Mesodermal cell (in vitro differentiated cells): ENCODE results near the gene TPO.
"Not testable (repeated sequence)": the region's sequence is repeated elsewhere in the genome, so short reads cannot be mapped to it uniquely, and the experiment has no call there.

Experiments used
- H3K27ac ChIP-seq: 2 replicates; pipeline ENCODE4 v1.7.0; 2013; ENCODE audit warnings: mild to moderate bottlenecking, low read depth, low read length, moderate library complexity; ENCODE audit not compliant: severe bottlenecking
- H3K36me3 ChIP-seq: 2 replicates; pipeline ENCODE4 v1.7.1; 2013; ENCODE audit warnings: mild to moderate bottlenecking, low read length, moderate library complexity; ENCODE audit not compliant: control insufficient read depth, insufficient read depth
- H3K4me1 ChIP-seq: one replicate; pipeline ENCODE4 v1.7.1; 2013; ENCODE audit warnings: mild to moderate bottlenecking, low read length; ENCODE audit not compliant: insufficient read depth, control insufficient read depth, poor library complexity, severe bottlenecking
- H3K4me3 ChIP-seq: 2 replicates; pipeline ENCODE4 v1.7.0; 2013; ENCODE audit warnings: low read length, control low read depth, mild to moderate bottlenecking; ENCODE audit not compliant: insufficient read depth, poor library complexity, severe bottlenecking; ENCODE audit errors: extremely low read depth
- H3K9me3 ChIP-seq: 2 replicates; pipeline ENCODE4 v1.7.1; 2013; ENCODE audit warnings: mild to moderate bottlenecking, low read length, moderate library complexity; ENCODE audit not compliant: control insufficient read depth
- WGBS, 2 experiments: methylation state at CpG; one replicate each; pipeline ENCODE4 v1.1.5; 2013; ENCODE audit warnings: missing lambda C conversion rate in 2 of 2; ENCODE audit not compliant: insufficient coverage in 2 of 2; 5-methylcytosine and 5-hydroxymethylcytosine counted together

Gene TPO

DNA sequence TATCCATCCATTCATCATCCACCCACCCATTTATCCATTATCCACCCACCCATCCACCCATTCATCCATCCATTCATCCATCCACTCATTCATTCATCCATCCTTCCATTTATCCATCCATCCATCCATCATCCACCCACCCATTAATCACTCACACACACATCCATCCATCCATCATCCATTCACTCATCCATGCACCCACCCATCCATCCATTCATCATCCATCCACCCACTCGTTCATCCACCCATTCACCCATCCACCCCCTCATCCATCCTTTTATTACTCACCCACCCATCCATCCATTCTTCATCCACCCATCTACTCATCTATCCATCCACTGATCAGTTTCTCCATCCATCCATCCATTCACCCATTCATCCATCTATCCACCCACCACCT, 8.1 kb upstream of the TPO start:
- 82 to 87% methylated on average over 1 of the region's 1 CpG for WGBS, 2 experiments
- H3K36me3 ChIP-seq = no peaks in the 10 kb centered on the region
- H3K9me3 ChIP-seq = peaks cover 4% of the 10 kb centered on the region

GRCh38 chr2:1405967-1406366, 7.3 kb upstream of the TPO start:
- no CpG with 5 or more reads among the region's 3 CpGs for WGBS, 2 experiments
- Histone ChIP-seq H3K36me3 (no peaks in the 10 kb centered on the region), H3K4me3 (no peak overlapping the region), H3K27ac (no peak overlapping the region), H3K9me3 (peaks cover 4% of the 10 kb centered on the region), H3K4me1 (no peaks in the 10 kb centered on the region)

More for the DNA sequence above, 8.1 kb upstream of the TPO start:
- Histone ChIP-seq H3K4me1 (no peaks in the 10 kb centered on the region), H3K4me3 (no peak overlapping the region), H3K27ac (no peak overlapping the region)

DNA sequence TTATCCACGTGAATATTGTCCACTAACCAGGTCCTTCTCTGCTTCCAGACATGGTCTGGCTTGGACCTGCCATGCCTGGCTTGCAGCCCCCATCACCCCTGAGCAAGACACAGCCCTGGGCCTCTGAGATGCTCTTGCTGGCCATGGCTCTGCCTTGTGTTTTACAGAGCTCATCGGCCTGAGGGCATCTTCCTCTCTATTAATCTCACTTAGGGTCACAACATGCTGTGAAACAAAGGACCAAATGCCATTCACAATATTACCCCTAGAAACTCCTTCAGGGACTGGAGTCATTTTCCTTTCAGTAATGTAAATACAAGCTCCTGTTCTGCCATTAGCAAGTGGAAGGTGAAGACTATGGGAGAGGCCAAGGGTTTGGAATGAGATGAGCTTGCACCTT, 6.8 kb upstream of the TPO start:
- Histone ChIP-seq H3K4me3 (no peak overlapping the region), H3K27ac (no peak overlapping the region), H3K36me3 (no peaks in the 10 kb centered on the region), H3K4me1 (no peaks in the 10 kb centered on the region), H3K9me3 (peaks cover 4% of the 10 kb centered on the region)
- WGBS, 2 experiments = 62 to 80% methylated on average over 1 to 2 of the region's 2 CpGs

GRCh38 chr2:1407950-1408675, 5.2 kb upstream of the TPO start:
- Histone ChIP-seq H3K27ac (no peak overlapping the region), H3K4me3 (no peak overlapping the region), H3K4me1 (peaks cover 5% of the 10 kb centered on the region), H3K36me3 (no peaks in the 10 kb centered on the region), H3K9me3 (no peaks in the 10 kb centered on the region)
- WGBS, 2 experiments = 89% methylated on average over 8 to 12 of the region's 16 CpGs

- peak overlapping the region; percentile 41 for H3K27ac ChIP-seq
Observed at GRCh38 chr2:1414121-1414520, 858 bp downstream of the TPO start.

DNA sequence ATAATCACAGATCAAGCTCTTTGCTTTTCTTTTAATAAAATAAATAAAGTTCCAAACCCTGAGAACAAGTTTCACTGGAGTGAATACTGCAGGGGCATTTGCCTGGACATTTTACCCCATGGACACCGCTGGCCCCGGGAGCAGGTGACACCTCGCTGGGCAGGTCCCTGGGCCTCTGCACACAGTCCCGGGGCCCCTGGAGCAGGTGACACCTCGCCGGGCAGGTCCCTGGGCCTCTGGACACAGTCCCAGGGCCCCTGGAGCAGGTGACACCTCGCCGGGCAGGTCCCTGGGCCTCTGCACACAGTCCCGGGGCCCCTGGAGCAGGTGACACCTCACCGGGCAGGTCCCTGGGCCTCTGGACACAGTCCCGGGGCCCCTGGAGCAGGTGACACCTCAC, 1.6 kb downstream of the TPO start:
- not testable (repeated sequence) for H3K4me3 ChIP-seq, H3K36me3 ChIP-seq, H3K9me3 ChIP-seq, H3K27ac ChIP-seq
- peaks cover 10% of the 10 kb centered on the region for H3K4me1 ChIP-seq
- WGBS, 2 experiments = 97 to 98% methylated on average over 11 of the region's 11 CpGs

More at GRCh38 chr2:1414121-1414520, 858 bp downstream of the TPO start:
- Histone ChIP-seq H3K4me3 (no peak overlapping the region), H3K4me1 (peaks cover 10% of the 10 kb centered on the region), H3K9me3 (no peaks in the 10 kb centered on the region), H3K36me3 (no peaks in the 10 kb centered on the region)
- WGBS, 2 experiments = 73 to 75% methylated on average over 12 to 13 of the region's 13 CpGs

DNA sequence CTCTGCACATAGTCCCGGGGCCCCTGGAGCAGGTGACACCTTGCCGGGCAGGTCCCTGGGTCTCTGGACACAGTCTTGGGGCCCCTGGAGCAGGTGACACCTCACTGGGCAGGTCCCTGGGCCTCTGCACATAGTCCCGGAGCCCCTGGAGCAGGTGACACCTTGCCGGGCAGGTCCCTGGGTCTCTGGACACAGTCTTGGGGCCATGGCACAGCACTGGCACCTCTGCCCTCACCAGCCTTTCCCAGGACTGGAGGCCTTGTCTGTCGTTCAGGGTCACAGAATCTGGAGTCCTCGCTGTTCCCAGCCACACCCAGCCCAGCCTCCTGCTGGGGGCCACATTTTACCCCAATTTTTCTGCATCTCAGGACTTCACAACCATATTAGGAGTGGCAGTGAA, 2.2 kb downstream of the TPO start:
- Histone ChIP-seq H3K9me3 (no peaks in the 10 kb centered on the region), H3K27ac (no peak overlapping the region), H3K4me1 (peaks cover 10% of the 10 kb centered on the region), H3K36me3 (no peaks in the 10 kb centered on the region), H3K4me3 (no peak overlapping the region)
- 78 to 83% methylated on average over 5 of the region's 6 CpGs for WGBS, 2 experiments

DNA sequence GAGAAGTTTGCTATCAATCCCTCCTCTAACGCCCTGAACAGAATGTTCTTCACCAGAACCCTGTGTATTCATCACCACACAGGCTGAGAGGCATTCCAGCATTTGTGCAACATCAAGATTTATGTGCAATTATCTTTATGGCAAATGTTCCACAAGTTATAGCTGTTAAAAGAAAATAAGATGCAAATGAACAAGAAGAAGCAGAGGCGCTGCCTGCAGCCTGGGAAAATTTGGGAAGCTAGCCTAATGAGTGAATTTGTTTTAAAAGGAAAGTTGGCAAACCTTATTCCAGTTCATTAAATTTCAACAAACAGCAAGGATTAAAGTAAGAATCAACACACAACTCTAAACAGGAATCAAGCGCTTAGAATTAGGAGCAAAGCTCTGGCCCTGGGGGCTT, 5.3 kb downstream of the TPO start:
- Histone ChIP-seq H3K9me3 (no peaks in the 10 kb centered on the region), H3K36me3 (no peaks in the 10 kb centered on the region), H3K27ac (no peak overlapping the region), H3K4me3 (no peak overlapping the region), H3K4me1 (peaks cover under 1% of the 10 kb centered on the region)
- 40% methylated on average over 1 of the region's 3 CpGs; no CpG with 5 or more reads in 1 of the 2 experiments for WGBS, 2 experiments

DNA sequence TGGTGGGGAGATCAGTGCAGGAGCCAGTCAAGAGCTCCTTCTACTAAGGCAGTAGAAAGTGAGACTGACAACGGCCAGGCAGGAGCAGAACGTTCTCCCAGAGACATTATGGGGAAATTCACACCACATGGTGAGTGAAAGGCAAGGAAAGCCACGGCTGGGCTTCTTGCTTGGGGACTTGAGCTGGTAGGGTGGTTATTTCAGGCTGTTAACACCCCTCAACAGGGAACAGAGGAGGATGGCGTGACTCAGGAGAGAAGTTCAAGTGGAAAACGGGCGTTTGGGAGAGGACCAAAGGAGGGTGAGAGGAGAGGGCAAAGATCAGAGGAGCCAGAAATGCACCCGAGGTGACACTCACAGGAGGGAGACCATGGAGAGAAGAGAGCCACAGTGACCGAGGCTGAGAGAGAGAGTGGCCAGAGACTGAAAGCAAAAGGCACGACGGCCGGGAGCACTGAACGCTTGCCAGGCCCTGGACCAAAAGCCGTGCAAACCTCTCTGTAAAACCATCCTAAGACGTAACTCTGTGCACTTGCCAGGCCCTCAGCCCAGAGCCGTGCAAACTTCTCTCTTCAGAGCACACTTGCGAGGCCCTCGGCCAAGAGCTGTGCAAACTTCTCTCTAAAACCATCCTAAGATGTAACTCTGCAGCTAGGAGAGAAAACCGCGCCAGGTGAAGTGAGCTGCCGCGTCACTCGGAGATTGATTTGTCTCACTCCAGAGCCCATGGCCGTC, 7.7 kb downstream of the TPO start:
- WGBS, 2 experiments = 90 to 92% methylated on average over 18 to 22 of the region's 23 CpGs
- H3K27ac ChIP-seq = no peak overlapping the region

DNA sequence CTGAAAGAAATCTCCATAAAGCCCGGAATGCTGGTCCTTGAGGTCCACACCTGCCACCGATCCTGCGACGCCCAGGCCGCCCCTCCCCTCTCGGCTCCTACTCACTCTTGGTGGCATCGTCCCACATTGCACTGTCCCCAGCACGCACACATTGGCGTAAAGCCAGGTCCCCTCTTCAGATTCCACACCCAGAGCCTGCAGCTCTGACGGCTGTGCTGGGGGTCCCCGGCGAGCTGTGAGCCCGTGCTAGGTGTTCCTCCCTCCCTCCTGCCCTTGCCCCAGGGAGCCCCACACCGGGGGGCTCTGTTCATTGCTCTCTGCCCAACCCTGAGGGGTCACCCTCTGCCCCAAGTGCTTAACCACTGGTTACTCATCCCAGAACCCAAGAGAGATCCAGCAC, 8.5 kb downstream of the TPO start:
- H3K36me3 ChIP-seq = no peaks in the 10 kb centered on the region
- H3K27ac ChIP-seq = no peak overlapping the region
- WGBS, 2 experiments = 89 to 91% methylated on average over 14 of the region's 14 CpGs
- H3K4me3 ChIP-seq = no peak overlapping the region
- H3K4me1 ChIP-seq = no peaks in the 10 kb centered on the region
- H3K9me3 ChIP-seq = no peaks in the 10 kb centered on the region

More for the DNA sequence above, 7.7 kb downstream of the TPO start:
- Histone ChIP-seq H3K4me3 (no peak overlapping the region), H3K4me1 (no peaks in the 10 kb centered on the region), H3K9me3 (no peaks in the 10 kb centered on the region), H3K36me3 (no peaks in the 10 kb centered on the region)

DNA sequence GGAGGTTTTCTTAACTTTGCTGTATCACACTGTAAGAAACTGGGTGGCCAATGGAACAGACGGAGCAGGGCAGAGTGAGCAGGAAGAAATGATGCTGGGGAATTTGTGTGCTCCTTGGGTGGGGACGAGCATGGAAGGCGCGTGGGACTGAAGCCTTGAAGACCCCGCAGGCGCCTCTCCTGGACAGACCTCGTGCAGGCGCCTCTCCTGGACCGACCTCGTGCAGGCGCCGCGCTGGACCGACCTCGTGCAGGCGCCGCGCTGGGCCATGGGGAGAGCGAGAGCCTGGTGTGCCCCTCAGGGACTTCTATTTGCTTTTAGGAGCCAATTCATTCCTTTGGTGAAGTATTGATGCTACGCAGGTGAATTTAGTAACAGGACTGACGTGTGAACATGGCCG, 8.9 kb downstream of the TPO start:
- H3K4me3 ChIP-seq = no peak overlapping the region
- H3K9me3 ChIP-seq = no peaks in the 10 kb centered on the region
- WGBS, 2 experiments = 89 to 91% methylated on average over 20 to 22 of the region's 22 CpGs
- no peak overlapping the region for H3K27ac ChIP-seq
- H3K4me1 ChIP-seq = no peaks in the 10 kb centered on the region
- H3K36me3 ChIP-seq = no peaks in the 10 kb centered on the region
